Measurements from ENCODE around the gene TEPSIN.

DNA sequence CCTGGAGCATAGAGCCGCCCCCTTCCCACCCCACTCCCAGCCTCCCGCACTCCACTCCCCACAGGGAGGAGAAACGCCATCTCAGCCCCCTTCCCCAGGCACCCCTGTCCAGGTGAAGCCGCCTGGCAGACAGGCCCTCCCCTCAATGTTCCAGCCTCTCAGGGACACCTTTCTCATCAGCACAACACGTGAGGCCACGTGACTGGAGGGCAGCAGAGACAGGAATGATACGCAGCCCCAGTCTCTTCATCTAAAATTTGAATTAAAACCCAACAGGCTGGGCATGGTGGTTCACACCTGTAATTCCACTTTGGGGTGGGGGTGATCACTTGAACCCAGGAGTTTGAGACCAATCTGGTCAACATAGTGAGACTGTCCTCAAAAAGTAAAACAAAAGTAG is 52.7 kb downstream of the TEPSIN start:
- TF ChIP-seq POLR2AphosphoS5 (IDR thresholded peaks at IDR 0.05; ENCODE audit: low read depth, low read length) (no peak), PITX1 (CRISPR knock-in tag; IDR thresholded peaks at IDR 0.05) (no peak), ZBTB20 (CRISPR knock-in tag; IDR thresholded peaks at IDR 0.05; ENCODE audit: borderline replicate concordance, low read depth) (no peak), RAD51 (IDR thresholded peaks at IDR 0.05; ENCODE audit: borderline replicate concordance) (no peak), CTCF (CRISPR knock-in tag; IDR thresholded peaks at IDR 0.05) (no peak), HMGXB3 (CRISPR knock-in tag; IDR thresholded peaks at IDR 0.05; ENCODE audit: borderline replicate concordance) (no peak), CREM (IDR thresholded peaks at IDR 0.05) (no peak), CREM (CRISPR knock-in tag; IDR thresholded peaks at IDR 0.05) (no peak)
